Upper lobe of right lung (tissue), 1 donor: Measurements from ENCODE around the gene ESRRA. TPM values are rescaled to one million over a fixed set of nuclear protein-coding genes. Genes with fewer than 3 reads are reported as not detected.

Experiments
- ATAC-seq: fragments of 200-7000 bp; cut with Tn5 transposase; one replicate; pipeline ENCODE4 v1.9.1; 2020; ENCODE audit warnings: mild to moderate bottlenecking, moderate library complexity
- DNase-seq: peaks from one replicate; pipeline ENCODE4 v3.0.0-alpha.2; 2020
- H3K27ac ChIP-seq: fragments of 200-600 bp; one replicate; pipeline ENCODE4 v1.8.0; 2022
- H3K27me3 ChIP-seq: fragments of 200-600 bp; one replicate; pipeline ENCODE4 v1.8.0; 2022; ENCODE audit warnings: mild to moderate bottlenecking
- H3K36me3 ChIP-seq: fragments of 200-600 bp; one replicate; pipeline ENCODE4 v1.8.0; 2022
- H3K4me1 ChIP-seq: fragments of 200-600 bp; one replicate; pipeline ENCODE4 v1.8.0; 2022
- H3K4me3 ChIP-seq: fragments of 200-600 bp; one replicate; pipeline ENCODE4 v1.8.0; 2022; ENCODE audit warnings: mild to moderate bottlenecking
- H3K9me3 ChIP-seq: fragments of 200-600 bp; one replicate; pipeline ENCODE4 v1.8.0; 2022
- intact Hi-C: fragments of 100-400 bp; cut with DNase I; formaldehyde crosslinking; loops from one replicate; pipeline ENCODE4 v1.11.0; 2022
- total RNA-seq: library from RNA; stranded (reverse); fragmentation: NEBNext Ultra II Directional; extraction: Animal tissue kit (Norgen Biotek cat#: 25700); gene quantifications from one replicate; pipeline ENCODE4 v1.2.1, GENCODE V29; 2021
- TF ChIP-seq, protein P1 (sequence below): fragments of 200-600 bp; IDR thresholded peaks from one replicate; pipeline ENCODE4 v1.8.0; 2022; ENCODE audit warnings: antibody characterized with exemption
- donor health status: DM: no; HTN: yes; CAD: no; lungs with severe emphysema.

Gene ESRRA
- total RNA-seq, 1 donor from 2014 or later = 51.9 TPM

- Histone ChIP-seq H3K27ac (no peak overlapping the region), H3K9me3 (no peaks in the 10 kb centered on the region), H3K4me1 (peaks cover 10% of the 10 kb centered on the region), H3K27me3 (no peaks in the 10 kb centered on the region), H3K4me3 (no peak overlapping the region), H3K36me3 (no peaks in the 10 kb centered on the region)
- ATAC-seq (peak; percentile 86), DNase-seq (peak; percentile 85)
- TF ChIP-seq, protein P1, sequence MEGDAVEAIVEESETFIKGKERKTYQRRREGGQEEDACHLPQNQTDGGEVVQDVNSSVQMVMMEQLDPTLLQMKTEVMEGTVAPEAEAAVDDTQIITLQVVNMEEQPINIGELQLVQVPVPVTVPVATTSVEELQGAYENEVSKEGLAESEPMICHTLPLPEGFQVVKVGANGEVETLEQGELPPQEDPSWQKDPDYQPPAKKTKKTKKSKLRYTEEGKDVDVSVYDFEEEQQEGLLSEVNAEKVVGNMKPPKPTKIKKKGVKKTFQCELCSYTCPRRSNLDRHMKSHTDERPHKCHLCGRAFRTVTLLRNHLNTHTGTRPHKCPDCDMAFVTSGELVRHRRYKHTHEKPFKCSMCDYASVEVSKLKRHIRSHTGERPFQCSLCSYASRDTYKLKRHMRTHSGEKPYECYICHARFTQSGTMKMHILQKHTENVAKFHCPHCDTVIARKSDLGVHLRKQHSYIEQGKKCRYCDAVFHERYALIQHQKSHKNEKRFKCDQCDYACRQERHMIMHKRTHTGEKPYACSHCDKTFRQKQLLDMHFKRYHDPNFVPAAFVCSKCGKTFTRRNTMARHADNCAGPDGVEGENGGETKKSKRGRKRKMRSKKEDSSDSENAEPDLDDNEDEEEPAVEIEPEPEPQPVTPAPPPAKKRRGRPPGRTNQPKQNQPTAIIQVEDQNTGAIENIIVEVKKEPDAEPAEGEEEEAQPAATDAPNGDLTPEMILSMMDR = no peak
- intact Hi-C loops = no loop called here
Observed at GRCh38 chr11:64334764-64335735, 29.7 kb downstream of the ESRRA start.

DNA sequence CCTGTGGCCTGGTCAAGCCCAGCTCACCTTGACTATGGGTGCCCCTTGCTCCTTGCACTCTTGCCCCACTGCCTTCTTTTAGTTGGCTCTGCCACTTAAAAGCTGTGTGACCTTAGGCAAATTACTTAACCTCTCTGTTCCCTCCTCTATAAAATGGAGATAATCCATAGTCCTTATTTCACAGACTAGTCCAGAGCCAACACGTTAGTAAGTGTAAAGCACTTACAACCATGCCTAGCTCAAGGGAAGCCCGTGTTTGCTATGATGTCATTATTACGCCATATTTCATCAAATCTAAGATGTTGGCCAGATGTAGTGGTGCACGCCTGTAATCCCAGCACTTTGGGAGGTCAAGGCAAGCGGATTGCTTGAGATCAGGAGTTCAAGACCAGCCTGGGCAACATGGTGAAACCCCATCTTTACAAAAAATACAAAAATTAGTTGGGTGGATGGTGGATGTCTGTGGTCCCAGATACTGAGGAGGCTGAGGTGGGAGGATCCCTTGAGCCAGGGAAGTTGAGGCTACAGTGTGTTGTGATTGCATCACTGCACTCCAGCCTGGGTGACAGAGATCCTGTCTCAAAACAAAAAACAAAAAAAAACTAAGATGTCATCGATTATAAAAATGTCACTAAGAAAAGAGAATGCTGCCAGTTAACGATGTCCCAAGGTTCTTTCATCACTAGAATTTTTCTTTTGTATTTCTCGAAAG lies 32.4 kb downstream of the ESRRA start:
- intact Hi-C loops = no loop called here
- peaks cover 14% of the 10 kb centered on the region for H3K4me1 ChIP-seq
- TF ChIP-seq, protein P1 = no peak
- no peak for ATAC-seq
- H3K27ac ChIP-seq = no peak overlapping the region
- H3K36me3 ChIP-seq = no peaks in the 10 kb centered on the region
- no peak overlapping the region for H3K4me3 ChIP-seq
- H3K9me3 ChIP-seq = no peaks in the 10 kb centered on the region
- H3K27me3 ChIP-seq = no peaks in the 10 kb centered on the region
- no peak for DNase-seq

DNA sequence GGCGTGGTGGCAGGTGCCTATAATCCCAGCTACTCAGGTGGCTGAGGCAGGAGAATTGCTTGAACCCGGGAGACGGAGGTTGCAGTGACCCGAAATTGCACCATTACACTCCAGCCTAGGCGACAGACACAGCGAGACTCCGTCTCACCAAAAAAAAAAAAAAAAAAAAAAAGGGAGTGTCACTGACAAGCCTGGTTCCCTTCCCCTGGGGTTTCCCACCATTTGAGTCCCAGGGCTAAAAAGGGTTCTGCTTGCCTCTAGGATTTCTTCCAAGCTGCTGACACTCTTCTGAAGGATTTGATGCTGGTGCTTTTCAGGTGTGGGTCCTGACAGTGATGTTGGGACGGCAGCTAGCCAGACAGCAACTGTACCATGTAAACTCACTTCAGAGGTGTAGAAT lies 33.4 kb downstream of the ESRRA start:
- Histone ChIP-seq H3K4me3 (no peak overlapping the region), H3K27me3 (no peaks in the 10 kb centered on the region), H3K9me3 (no peaks in the 10 kb centered on the region), H3K27ac (no peak overlapping the region), H3K36me3 (no peaks in the 10 kb centered on the region), H3K4me1 (peaks cover 14% of the 10 kb centered on the region)
- TF ChIP-seq, protein P1 = no peak
- no peak for DNase-seq
- no peak for ATAC-seq
- intact Hi-C loops = no loop called here

DNA sequence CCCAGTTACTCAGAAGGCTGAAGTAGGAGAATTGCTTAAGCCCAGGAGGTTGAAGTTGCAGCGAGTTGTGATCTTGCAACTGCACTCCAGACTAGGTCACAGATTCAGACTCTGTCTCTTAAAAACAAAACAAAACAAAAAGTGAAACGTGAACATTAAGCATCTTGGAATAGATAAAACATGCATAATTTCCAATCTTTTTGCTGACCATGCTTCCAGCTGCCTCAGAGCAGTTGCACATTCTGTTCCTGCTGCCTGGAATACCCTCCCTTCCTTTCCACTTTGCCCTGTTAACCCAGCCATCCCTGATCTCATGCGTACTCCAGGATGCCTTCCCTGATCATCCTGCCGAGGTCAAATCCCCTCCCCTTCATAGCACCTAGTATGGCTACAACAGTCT lies 34.0 kb downstream of the ESRRA start:
- Histone ChIP-seq H3K27me3 (no peaks in the 10 kb centered on the region), H3K4me3 (no peak overlapping the region), H3K36me3 (no peaks in the 10 kb centered on the region), H3K9me3 (no peaks in the 10 kb centered on the region), H3K27ac (peak overlapping the region; percentile 58), H3K4me1 (peaks cover 14% of the 10 kb centered on the region)
- DNase-seq = no peak
- TF ChIP-seq, protein P1 = no peak
- no peak for ATAC-seq
- intact Hi-C loops = no loop called here

DNA sequence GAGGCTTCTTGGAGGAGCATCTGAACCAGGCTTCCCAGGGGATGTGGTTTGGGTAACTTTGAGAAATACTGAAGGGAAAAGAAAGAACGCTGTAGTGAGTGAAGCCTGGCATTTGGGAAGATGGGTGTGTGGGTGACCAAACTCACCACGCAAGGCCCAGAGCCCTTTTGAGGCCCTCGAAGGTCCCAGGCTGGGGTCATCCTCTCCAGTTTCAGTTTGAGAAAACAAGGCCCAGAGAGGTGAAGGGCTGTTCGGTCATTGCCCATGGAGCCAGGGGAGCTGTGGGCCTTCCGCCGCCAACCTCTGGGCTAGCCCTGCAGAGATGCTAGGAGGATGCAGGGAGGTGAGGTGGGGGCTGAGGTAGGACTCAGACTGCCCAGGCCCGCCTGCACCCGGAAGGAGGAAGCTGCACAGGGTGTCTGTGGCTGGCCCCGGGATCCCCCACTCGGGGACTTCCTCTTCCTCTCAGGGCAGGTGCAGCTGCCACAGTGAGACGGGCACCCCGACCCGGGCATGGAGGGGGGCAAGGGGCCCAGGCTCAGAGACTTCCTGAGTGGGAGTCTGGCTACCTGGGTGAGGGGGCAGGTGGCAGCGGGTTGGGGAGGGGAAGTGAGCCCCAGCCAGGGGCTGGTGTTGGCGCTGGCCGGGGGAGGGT lies 34.6 kb downstream of the ESRRA start, which contains the start of gene CCDC88B:
TSS of gene CCDC88B (plus strand) at position 451 of the 655 bp plus-strand sequence. CDS start at position 514, 63 bp downstream.
- H3K4me1 ChIP-seq = peaks cover 14% of the 10 kb centered on the region
- TF ChIP-seq, protein P1 = no peak
- peak within 1 kb of the TSS; percentile 58 for H3K27ac ChIP-seq
- DNase-seq (peak; percentile 86), ATAC-seq (peak; percentile 48)
- peak within 1 kb of the TSS; percentile 39 for H3K4me3 ChIP-seq
- intact Hi-C loops = no loop called here
- no peaks in the 10 kb centered on the region for H3K9me3 ChIP-seq
- H3K27me3 ChIP-seq = no peaks in the 10 kb centered on the region
- no peaks in the 10 kb centered on the region for H3K36me3 ChIP-seq
